GM12874 (cell line): ENCODE data around the gene IL27RA.

Experiments used
- TF ChIP-seq, protein P1 (sequence below): IDR thresholded peaks from 2 replicates; pipeline ENCODE4 v1.5.1; 2011; ENCODE audit warnings: low read depth, mild to moderate bottlenecking, control low read depth, low read length, moderate library complexity; ENCODE audit not compliant: insufficient read depth

The IL27RA gene

DNA sequence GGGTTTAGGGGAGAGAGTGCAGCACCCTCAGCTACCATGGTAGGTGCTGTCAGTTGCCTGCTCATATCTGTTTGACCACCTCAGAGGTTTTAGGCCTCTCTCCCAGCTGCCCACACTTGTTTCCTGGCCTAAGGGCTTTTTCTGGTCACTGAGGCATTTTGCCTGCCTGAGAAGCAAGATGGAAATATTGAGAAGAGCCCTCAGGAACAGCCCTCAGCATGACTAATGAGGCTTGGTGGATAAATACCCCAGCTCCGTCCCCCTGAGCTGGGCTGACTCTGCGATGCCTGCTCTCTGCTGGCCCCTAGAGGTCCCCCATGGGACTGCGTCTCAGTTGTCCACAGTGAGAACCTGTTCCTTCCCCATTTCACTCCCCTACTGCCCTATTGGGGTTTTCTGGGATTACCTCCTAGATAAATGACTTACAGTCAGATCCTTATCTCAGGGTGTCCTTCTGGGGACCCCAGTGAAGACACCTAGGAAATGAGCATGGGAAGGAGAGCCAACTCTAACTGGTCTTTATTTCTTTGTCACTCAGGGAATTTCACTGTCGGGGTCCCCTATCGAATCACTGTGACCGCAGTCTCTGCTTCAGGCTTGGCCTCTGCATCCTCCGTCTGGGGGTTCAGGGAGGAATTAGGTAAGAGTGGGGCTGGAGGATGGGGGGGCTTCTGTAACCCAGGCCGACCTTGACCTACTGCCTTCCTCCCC is 17.0 kb downstream of the IL27RA start:
- TF ChIP-seq, protein P1, sequence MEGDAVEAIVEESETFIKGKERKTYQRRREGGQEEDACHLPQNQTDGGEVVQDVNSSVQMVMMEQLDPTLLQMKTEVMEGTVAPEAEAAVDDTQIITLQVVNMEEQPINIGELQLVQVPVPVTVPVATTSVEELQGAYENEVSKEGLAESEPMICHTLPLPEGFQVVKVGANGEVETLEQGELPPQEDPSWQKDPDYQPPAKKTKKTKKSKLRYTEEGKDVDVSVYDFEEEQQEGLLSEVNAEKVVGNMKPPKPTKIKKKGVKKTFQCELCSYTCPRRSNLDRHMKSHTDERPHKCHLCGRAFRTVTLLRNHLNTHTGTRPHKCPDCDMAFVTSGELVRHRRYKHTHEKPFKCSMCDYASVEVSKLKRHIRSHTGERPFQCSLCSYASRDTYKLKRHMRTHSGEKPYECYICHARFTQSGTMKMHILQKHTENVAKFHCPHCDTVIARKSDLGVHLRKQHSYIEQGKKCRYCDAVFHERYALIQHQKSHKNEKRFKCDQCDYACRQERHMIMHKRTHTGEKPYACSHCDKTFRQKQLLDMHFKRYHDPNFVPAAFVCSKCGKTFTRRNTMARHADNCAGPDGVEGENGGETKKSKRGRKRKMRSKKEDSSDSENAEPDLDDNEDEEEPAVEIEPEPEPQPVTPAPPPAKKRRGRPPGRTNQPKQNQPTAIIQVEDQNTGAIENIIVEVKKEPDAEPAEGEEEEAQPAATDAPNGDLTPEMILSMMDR = peak; percentile 96

DNA sequence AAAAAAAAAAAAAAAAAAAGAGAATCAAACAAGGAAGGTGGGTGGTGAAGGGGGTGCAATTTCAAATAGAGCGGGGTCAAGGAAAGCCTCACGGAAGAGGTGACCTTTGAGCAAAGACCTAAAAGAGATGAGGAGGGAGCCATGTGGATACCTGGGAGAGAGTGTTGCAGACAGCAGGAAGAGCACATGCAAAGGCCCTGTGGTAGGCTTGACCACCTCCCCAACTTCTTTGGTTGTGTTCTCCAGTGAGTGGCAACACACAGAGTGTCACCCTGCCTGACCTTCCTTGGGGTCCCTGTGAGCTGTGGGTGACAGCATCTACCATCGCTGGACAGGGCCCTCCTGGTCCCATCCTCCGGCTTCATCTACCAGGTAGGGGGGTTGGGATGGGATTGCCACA is 18.9 kb downstream of the IL27RA start:
- TF ChIP-seq, protein P1 = no peak

DNA sequence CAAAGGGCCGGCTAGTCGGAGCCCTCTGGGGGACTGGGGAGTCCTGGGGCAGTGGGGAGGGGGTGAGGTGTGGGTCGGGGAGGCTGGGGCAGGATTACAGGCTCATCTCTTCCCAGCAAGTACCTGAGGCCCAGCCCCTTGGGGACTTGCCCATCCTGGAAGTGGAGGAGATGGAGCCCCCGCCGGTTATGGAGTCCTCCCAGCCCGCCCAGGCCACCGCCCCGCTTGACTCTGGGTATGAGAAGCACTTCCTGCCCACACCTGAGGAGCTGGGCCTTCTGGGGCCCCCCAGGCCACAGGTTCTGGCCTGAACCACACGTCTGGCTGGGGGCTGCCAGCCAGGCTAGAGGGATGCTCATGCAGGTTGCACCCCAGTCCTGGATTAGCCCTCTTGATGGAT is 20.4 kb downstream of the IL27RA start:
- TF ChIP-seq, protein P1 = no peak

DNA sequence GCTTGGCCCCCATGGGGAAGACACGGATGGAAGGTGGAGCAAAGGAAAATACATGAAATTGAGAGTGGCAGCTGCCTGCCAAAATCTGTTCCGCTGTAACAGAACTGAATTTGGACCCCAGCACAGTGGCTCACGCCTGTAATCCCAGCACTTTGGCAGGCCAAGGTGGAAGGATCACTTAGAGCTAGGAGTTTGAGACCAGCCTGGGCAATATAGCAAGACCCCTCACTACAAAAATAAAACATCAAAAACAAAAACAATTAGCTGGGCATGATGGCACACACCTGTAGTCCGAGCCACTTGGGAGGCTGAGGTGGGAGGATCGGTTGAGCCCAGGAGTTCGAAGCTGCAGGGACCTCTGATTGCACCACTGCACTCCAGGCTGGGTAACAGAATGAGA is 20.9 kb downstream of the IL27RA start:
- TF ChIP-seq, protein P1 = no peak

DNA sequence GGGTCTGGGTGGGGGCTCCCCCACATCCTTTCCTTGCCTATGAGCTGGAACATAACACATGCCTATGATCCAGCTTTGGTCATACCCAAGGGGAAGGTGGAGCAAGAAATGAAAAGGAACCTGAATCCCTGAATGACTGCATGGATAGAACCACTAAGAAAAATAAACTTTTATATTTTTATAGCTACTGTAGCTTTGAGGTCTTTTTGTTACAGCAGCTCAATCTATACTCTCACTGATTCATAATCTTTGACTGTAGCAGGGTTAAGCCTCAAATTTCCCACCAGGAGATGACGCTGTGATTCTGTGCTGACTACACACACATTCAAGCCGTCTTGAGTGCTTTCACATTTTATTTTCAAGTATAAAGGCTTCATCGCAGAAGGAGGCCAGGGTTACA is 21.5 kb downstream of the IL27RA start:
- TF ChIP-seq, protein P1 = no peak

DNA sequence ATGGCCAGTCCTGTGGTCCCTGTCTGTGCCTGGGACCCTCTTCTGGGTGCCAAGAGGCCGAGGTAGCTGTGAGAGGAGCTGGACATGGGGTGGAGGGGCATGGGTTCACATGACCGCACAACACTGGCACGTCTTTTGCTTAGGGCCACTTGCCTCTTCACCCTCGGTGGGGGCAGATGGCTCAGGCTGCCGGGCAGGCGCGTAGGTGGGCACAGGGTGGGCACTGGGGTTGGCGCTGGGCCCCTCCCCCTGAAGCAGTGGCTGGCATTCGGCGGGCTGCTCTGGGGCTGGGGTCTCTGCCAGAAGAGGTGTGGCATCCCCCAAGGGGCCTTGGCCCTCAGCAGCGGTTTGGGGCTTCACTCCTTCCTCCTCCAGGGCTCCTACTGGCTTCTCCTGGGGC is 21.9 kb downstream of the IL27RA start:
- TF ChIP-seq, protein P1 = no peak

DNA sequence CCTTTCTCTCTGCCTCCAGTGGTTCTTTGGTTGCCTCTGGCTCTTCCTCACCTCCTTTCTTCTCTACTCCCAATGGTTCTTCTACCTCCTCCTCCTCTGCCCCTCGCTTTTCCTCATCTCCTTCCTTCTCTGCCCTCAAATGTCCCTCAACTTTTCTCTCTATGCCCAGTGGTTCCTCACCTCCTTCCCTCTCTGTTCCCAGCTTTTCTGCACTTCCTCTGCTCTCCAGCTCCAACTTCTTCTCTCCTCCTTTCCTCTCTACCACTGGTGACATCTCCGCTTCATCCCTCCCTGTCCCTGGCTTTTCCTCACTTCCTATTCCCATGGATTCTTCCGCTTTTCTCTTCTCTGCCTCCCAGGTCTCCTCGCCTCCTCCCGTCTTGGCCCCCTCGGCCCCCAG is 22.5 kb downstream of the IL27RA start:
- TF ChIP-seq, protein P1 = no peak

DNA sequence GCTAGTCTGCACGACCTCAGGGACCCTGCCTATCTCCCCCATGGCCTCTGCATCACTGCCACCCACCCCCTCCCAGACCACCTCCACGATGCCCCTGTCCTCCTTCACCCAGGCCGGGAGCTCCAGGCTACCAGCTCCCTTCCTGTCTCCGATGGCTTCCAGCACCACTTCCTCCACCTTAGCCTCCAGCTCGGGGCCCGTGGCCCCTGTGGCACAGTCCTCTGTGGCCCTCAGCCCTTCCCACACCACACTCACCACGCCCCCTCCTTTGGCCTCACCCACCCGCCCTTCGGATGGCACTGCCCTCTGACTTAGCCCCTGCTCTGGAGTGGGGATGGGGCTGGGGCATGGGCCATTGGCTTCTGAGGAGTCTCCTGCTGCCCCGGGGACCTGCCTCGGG is 23.2 kb downstream of the IL27RA start:
- TF ChIP-seq, protein P1 = no peak
